IMR-90 (cell line): Measurements from ENCODE around the gene CEACAM1. TPM values are rescaled to one million over a fixed set of nuclear protein-coding genes. Genes with fewer than 3 reads are reported as not detected.
"Not testable (repeated sequence)": the region's sequence is repeated elsewhere in the genome, so short reads cannot be mapped to it uniquely, and the experiment has no call there.

Experiments
- ATAC-seq: fragments of 200-7000 bp; cut with Tn5 transposase; 2 replicates; pipeline ENCODE4 v1.9.1; 2020; ENCODE audit warnings: low read depth, mild to moderate bottlenecking, moderate library complexity
- BruUV-seq: library from RNA; stranded (reverse); fragments of 400-500 nt; replicated peaks from 2 replicates; lab custom pipeline; 2021; lab: Mats Ljungman, UMichigan
- CTCF ChIA-PET: fragments of 300-600 bp; formaldehyde crosslinking; extraction: SDS; loops from one replicate; lab custom pipeline; 2021; ENCODE audit warnings: antibody characterized with exemption; lab: Yijun Ruan, JAX
- POLR2A ChIA-PET: fragments of 300-600 bp; sonication (Branson Sonifier 250); formaldehyde crosslinking; loops from one replicate; lab custom pipeline; 2022; ENCODE audit warnings: antibody characterized with exemption; ENCODE audit not compliant: unreplicated experiment; lab: Charles Lee
- DNase-seq: peaks from one replicate; pipeline ENCODE4 v3.0.0; 2013
- H2AFZ ChIP-seq: replicated peaks from 2 replicates; pipeline ENCODE3; 2013; ENCODE audit warnings: low read length, mild to moderate bottlenecking; ENCODE audit not compliant: poor library complexity
- H2AK5ac ChIP-seq: 2 replicates; pipeline ENCODE4 v1.6.1; 2013; ENCODE audit warnings: low read depth, low read length, inconsistent platforms
- H2AK9ac ChIP-seq: replicated peaks from 2 replicates; pipeline ENCODE3; 2013; ENCODE audit warnings: mild to moderate bottlenecking, low read depth, low read length, moderate library complexity; ENCODE audit not compliant: poor library complexity
- H2BK120ac ChIP-seq: 2 replicates; pipeline ENCODE4 v1.6.1; 2013; ENCODE audit warnings: low read depth, low read length, inconsistent platforms
- H2BK15ac ChIP-seq: 3 replicates; pipeline ENCODE4 v1.6.1; 2013; ENCODE audit warnings: low read depth, low read length, inconsistent platforms
- H2BK20ac ChIP-seq: 2 replicates; pipeline ENCODE4 v1.6.1; 2013; ENCODE audit warnings: low read depth, mild to moderate bottlenecking, inconsistent platforms, low read length, moderate library complexity
- H2BK5ac ChIP-seq: 2 replicates; pipeline ENCODE4 v1.6.1; 2013; ENCODE audit warnings: mild to moderate bottlenecking, low read depth, low read length, inconsistent platforms; ENCODE audit not compliant: poor library complexity, severe bottlenecking
- H3K14ac ChIP-seq: replicated peaks from 2 replicates; pipeline ENCODE4 v1.6.1; 2013; ENCODE audit warnings: low read depth, low read length, inconsistent platforms
- H3K18ac ChIP-seq: 2 replicates; pipeline ENCODE4 v1.6.1; 2013; ENCODE audit warnings: low read depth, low read length, control low read depth
- H3K23ac ChIP-seq: 2 replicates; pipeline ENCODE4 v1.6.1; 2013; ENCODE audit warnings: low read depth, low read length, inconsistent platforms
- H3K27ac ChIP-seq: 2 replicates; pipeline ENCODE4 v1.5.1; 2013; ENCODE audit warnings: mild to moderate bottlenecking, control low read depth, low read length; ENCODE audit not compliant: insufficient read depth
- H3K27me3 ChIP-seq: 2 replicates; pipeline ENCODE4 v1.6.1; 2013; ENCODE audit warnings: low read length; ENCODE audit not compliant: control insufficient read depth, insufficient read depth
- H3K36me3 ChIP-seq: 2 replicates; pipeline ENCODE4 v1.6.1; 2013; ENCODE audit warnings: low read length, mixed read lengths; ENCODE audit not compliant: control insufficient read depth, insufficient read depth
- H3K4ac ChIP-seq: 2 replicates; pipeline ENCODE4 v1.6.1; 2013; ENCODE audit warnings: low read depth, low read length, inconsistent platforms
- H3K4me1 ChIP-seq: 2 replicates; pipeline ENCODE4 v1.6.1; 2013; ENCODE audit warnings: low read length, mixed read lengths; ENCODE audit not compliant: control insufficient read depth, insufficient read depth
- H3K4me2 ChIP-seq: 2 replicates; pipeline ENCODE4 v1.6.1; 2013; ENCODE audit warnings: low read depth, mild to moderate bottlenecking, control low read depth, low read length, moderate library complexity
- H3K4me3 ChIP-seq: 2 replicates; pipeline ENCODE4 v1.5.1; 2013; ENCODE audit warnings: low read depth, mild to moderate bottlenecking, control low read depth, low read length, moderate library complexity; ENCODE audit not compliant: insufficient read depth
- H3K56ac ChIP-seq: 2 replicates; pipeline ENCODE4 v1.6.1; 2013; ENCODE audit warnings: low read length, inconsistent platforms; ENCODE audit not compliant: insufficient read depth; ENCODE audit errors: extremely low read depth
- H3K79me1 ChIP-seq, 2 experiments: 2 replicates each; pipeline ENCODE4 v1.6.1; 2013; ENCODE audit warnings: low read length in 2 of 2, inconsistent platforms in 1 of 2, low read depth in 1 of 2
- H3K9ac ChIP-seq: 2 replicates; pipeline ENCODE4 v1.6.1; 2013; ENCODE audit warnings: low read depth, low read length, control low read depth
- H3K9me1 ChIP-seq: 2 replicates; pipeline ENCODE4 v1.6.1; 2013; ENCODE audit warnings: low read length, inconsistent platforms; ENCODE audit not compliant: insufficient read depth
- H3K9me3 ChIP-seq: 2 replicates; pipeline ENCODE4 v1.6.1; 2013; ENCODE audit warnings: low read length; ENCODE audit not compliant: control insufficient read depth, insufficient read depth
- H4K20me1 ChIP-seq: 2 replicates; pipeline ENCODE4 v1.6.1; 2013; ENCODE audit warnings: low read length, inconsistent platforms; ENCODE audit not compliant: insufficient read depth
- H4K5ac ChIP-seq: 2 replicates; pipeline ENCODE4 v1.6.1; 2013; ENCODE audit warnings: mild to moderate bottlenecking, low read depth, low read length, control low read depth
- H4K8ac ChIP-seq, 2 experiments: 2 replicates each; pipeline ENCODE4 v1.6.1; 2013; ENCODE audit warnings: low read depth in 2 of 2, low read length in 2 of 2, control low read depth in 1 of 2, inconsistent platforms in 1 of 2
- H4K91ac ChIP-seq: 2 replicates; pipeline ENCODE4 v1.6.1; 2013; ENCODE audit warnings: low read depth, low read length, inconsistent platforms; ENCODE audit not compliant: insufficient read depth
- FOS ChIP-seq: fragments of 150-350 bp; IDR thresholded peaks from 2 replicates; pipeline ENCODE4 v1.6.1; 2016; ENCODE audit warnings: low read depth, low read length
- WGBS, 2 experiments: methylation state at CpG; one replicate each; pipeline versions ENCODE4 v1.1.5 to v1.1.7; 2013; ENCODE audit warnings: missing lambda C conversion rate in 2 of 2; ENCODE audit not compliant: insufficient read length in 1 of 2; ENCODE audit errors: extremely low coverage in 2 of 2; 5-methylcytosine and 5-hydroxymethylcytosine counted together
- dilution Hi-C: fragments of 300-500 bp; cut with HindIII; formaldehyde crosslinking; loops from one replicate; pipeline ENCODE4 v1.14.3; 2018; ENCODE audit warnings: low sequenced_read_pairs; ENCODE audit not compliant: unreplicated experiment
- in situ Hi-C: fragments of 300-500 bp; cut with MboI; formaldehyde crosslinking; loops from 3 replicates; pipeline ENCODE4 v1.14.3; 2019; ENCODE audit warnings: low sequenced_read_pairs, inconsistent platforms, mixed read lengths
- intact Hi-C: fragments of 100-400 bp; cut with micrococcal nuclease; formaldehyde crosslinking; loops from 2 replicates; pipeline ENCODE4 v1.10.0; 2022
- polyA plus RNA-seq, 3 experiments: library from polyadenylated mRNA; depleted of rRNA; stranded (reverse); fragments of >200 nt; gene quantifications; 2 replicates each; pipeline ENCODE4 v1.2.3, GENCODE V29; 2012; ENCODE audit warnings: low replicate concordance in 1 of 3
- total RNA-seq: library from RNA; depleted of rRNA; stranded (reverse); fragments of >200 nt; gene quantifications from 2 replicates; pipeline ENCODE4 v1.2.3, GENCODE V29; 2012

The CEACAM1 gene
- total and polyA plus RNA-seq, 2 of the 4 experiments (the other 2 are of a cell fraction) = not detected

- Histone ChIP-seq H4K91ac (no peak overlapping the region), H3K27ac (no peak overlapping the region), H3K9ac (no peak overlapping the region), H2AFZ (no peak overlapping the region), H2AK9ac (no peak overlapping the region), H3K4me1 (no peaks in the 10 kb centered on the region), H3K23ac (no peak overlapping the region), H4K5ac (no peak overlapping the region), H3K79me1 (no peaks in the 10 kb centered on the region), H2BK120ac (no peak overlapping the region), H3K27me3 (peaks cover 19% of the 10 kb centered on the region), H4K20me1 (no peaks in the 10 kb centered on the region), H3K4me3 (no peak overlapping the region), H3K4ac (no peak overlapping the region), H3K4me2 (no peak overlapping the region), H3K36me3 (no peaks in the 10 kb centered on the region), H3K18ac (no peak overlapping the region), H3K9me1 (no peaks in the 10 kb centered on the region), H2AK5ac (no peak overlapping the region), H3K56ac (no peak overlapping the region), H2BK15ac (no peak overlapping the region), H4K8ac (no peak overlapping the region), H2BK5ac (no peak overlapping the region), H3K9me3 (peaks cover 2% of the 10 kb centered on the region; the same call in 1 of the 2 replicates), H2BK20ac (no peak overlapping the region), H3K14ac (no peak overlapping the region)
- DNase-seq (no peak), ATAC-seq (no peak)
- POLR2A ChIA-PET = no interaction called here
- CTCF ChIA-PET = no interaction called here
- no CpG with 5 or more reads among the region's 7 CpGs for WGBS, 2 experiments
- in situ Hi-C loops = no loop called here
- no TSS peak for BruUV-seq
- dilution Hi-C loops = no loop called here
- intact Hi-C loops = no loop called here
- TF ChIP-seq FOS = no peak
Measured at GRCh38 chr19:42538841-42539709, 10.8 kb upstream of the CEACAM1 start.

- H3K4me2 ChIP-seq, H2BK120ac ChIP-seq, dilution Hi-C loops, H3K9ac ChIP-seq, H2BK15ac ChIP-seq, intact Hi-C loops, H3K18ac ChIP-seq, H3K4me1 ChIP-seq, H2BK20ac ChIP-seq, H2AK9ac ChIP-seq, BruUV-seq, in situ Hi-C loops, H4K20me1 ChIP-seq, H3K9me3 ChIP-seq, H3K14ac ChIP-seq, H3K79me1 ChIP-seq, H3K56ac ChIP-seq, POLR2A ChIA-PET, H2BK5ac ChIP-seq, H3K36me3 ChIP-seq, H2AFZ ChIP-seq, H3K23ac ChIP-seq, H4K5ac ChIP-seq, H4K91ac ChIP-seq, H3K4ac ChIP-seq, ATAC-seq, DNase-seq, H3K4me3 ChIP-seq, H2AK5ac ChIP-seq, H3K9me1 ChIP-seq, H4K8ac ChIP-seq, H3K27ac ChIP-seq, H3K27me3 ChIP-seq: not testable (repeated sequence)
- no CpG with 5 or more reads among the region's 2 CpGs for WGBS, 2 experiments
- CTCF ChIA-PET = interaction anchor here (0.6 kb wide), 1 partner anchor 1127 kb away, joined by 4 read pairs; no protein-coding TSS in a partner anchor
Measured at GRCh38 chr19:42535276-42535675, 7.0 kb upstream of the CEACAM1 start.
